Activated effector memory CD4-positive, alpha-beta T cell treated with anti-CD3 and anti-CD28 coated beads, Interleukin-2, amount 50 U/mL, for 16 hours (primary cell): ENCODE results near the gene ARHGEF16.

ENCODE experiments used
- DNase-seq: peaks from one replicate; pipeline ENCODE4 v3.0.0-alpha.2; 2020

Gene ARHGEF16

DNA sequence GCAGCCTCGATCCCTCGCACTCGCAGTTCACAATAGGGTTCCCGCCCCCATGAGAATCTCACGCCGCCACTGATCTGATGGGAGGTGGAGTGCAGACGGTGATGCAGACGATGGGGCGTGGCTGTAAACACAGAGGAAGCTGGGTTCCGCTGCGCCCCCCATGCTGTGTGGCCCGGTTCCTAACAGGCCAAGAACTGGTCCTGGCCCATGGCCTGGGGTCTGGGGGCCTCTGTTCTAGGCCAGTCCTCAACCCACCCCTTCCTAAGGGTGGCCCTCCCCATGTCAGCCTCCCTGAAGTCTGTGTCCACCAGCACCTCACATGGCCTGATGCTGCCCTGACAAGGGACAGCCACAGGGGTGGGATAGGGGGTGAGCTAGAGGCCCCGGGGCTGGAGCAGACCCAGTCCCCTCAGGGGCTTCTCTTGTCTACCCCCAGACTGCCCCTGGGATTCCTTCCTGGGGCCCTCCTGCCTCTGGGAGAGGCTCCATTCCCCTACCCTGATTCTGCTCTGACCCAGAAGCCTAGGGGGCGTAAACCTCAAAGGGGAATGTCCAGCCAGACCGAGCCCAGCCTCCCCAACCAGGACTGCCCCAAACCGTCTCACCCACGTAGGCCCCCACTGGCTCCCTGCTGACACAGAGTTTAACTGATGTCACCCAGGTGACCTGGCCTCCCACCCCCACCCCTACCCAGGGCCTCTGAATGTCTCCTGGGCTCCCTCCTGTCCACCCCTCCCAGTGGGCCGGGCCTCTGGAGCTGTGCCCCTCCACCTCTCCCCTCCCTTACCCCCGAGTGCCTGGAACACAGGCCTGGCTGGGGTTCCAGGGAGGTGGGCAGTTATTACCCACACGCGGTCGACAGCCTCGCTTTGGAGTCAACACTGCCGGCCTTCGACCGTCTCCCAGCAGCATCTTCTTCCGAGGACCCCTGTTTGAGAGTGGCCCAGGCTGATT, 14.8 kb upstream of the ARHGEF16 start:
- DNase-seq = no peak

DNA sequence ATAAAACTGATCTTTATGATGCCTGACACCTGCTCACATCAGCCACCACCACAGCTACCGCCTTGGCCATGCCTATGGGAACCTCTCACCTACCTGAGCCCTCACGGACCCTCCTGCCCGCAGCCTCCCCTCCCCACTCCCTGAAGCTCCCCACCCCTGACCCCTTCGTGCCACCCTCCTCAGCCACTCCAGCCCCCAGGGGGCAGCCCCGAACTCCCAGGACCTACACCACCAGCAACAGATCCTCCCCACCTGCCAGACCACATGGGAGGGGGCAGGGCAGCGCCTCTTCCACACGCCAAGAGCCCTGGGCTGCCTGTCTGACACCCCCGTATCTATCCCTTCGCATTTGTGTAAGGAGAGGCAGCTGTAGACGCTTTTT, 14.2 kb upstream of the ARHGEF16 start:
- no peak for DNase-seq

DNA sequence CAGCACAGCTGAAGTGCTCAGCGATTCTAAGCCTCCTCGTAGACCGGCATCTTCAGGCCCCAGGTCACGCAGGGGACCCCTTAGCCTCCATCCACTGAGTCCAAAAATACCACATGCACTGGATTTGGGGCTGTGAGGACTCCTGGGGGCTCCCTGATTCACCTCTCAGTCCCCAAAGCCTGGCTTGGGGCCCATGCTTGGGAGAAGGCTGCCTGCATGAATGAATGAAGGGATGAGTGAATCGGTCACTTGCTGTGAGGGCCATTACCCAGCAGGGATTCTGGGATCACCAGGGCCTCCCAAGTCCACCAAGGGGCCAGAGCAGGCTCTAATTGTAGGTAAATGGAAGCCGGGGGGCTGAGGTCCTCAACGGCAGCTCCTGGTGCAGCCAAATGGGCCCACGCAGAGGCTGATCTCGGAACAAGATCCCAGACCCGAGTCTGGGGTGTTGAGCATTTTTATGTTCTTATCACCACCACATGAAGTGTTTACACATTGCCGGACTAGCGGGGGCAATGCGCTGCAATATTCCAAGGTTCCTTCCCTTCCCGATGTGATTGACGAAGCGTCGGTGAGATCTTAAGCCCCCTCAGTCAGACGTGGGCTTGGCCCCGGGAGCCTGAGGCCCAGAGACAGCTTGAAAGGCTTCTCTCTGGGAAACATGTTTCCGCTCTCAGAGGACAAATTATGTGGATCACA, 13.6 kb upstream of the ARHGEF16 start:
- DNase-seq = no peak

DNA sequence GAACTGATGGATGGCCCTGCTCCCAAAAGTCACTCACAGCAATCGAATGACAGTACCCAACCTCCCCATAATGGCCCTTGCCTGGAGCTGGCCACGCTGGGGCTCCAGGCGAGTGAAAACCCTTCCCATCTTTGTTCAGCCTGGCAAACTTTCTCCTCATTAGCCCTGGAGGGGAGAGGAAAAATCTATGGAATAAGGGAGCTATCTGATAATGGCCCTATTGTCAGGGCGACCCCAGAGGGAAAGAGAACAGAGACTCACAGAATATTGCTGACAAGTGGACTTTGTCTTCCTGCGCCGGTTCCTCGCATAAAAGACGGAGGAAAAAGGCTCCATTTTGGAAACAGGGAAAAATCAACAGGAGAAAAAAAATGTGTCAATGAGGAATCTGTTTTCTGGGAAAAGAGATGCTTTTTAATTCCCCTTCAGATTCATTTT, 13.0 kb upstream of the ARHGEF16 start:
- DNase-seq = no peak

DNA sequence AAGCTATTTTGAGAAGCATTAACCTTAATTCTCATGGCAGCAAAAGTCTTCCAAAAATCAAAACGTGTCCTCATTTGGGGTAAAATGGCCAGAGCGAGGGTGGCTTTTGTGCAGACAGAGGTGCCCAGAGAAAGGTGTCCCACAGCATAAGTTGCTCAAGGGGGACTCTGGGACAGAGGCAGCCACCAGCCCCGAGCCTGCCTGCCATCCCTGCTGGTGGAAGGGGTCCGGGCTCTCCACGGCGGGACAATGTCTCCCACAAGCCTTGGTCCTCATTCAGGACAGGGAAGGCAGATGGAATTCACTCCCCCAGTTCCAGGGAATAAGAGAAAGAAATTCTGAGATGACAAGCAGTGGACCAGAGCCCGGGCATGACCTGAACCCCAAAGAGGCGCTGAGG, 12.6 kb upstream of the ARHGEF16 start:
- no peak for DNase-seq

DNA sequence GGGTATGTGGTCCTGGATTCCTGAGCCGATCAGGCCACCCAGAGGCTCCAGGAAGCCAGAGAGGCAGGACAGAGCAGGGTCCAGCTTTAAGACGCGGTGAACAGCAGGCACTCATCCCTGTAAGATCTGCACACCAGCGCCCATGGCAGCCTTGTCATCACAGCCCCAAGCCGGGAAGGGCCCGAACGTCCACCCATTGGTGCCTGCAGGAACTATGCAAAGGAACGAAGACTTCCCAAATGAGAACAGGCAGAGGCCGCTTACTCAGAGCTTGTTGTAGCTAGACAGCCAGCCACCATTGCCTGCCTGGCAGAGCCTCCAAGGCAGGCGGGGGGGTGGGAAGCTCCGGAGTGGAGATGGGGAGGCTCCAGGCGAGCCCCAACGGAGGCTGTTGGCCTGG, 12.1 kb upstream of the ARHGEF16 start:
- no peak for DNase-seq

DNA sequence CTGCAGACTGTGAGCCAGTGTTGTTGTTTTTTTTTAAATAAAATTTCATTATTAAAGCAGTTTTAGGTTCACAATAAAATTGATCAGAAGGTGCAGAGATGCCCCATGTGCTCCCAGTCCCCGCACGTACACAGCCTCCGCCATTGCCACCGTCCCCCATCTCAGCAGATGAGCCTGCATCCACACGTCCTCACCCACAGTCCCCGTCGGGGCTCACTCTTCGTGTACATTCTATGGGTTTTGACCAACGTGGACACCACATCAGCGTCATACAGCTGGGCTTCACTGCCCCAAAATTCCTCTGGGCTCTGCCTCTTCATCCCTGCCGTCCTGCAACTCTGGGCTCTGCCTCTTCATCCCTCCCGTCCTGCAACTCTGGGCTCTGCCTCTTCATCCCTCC, 11.6 kb upstream of the ARHGEF16 start:
- no peak for DNase-seq

DNA sequence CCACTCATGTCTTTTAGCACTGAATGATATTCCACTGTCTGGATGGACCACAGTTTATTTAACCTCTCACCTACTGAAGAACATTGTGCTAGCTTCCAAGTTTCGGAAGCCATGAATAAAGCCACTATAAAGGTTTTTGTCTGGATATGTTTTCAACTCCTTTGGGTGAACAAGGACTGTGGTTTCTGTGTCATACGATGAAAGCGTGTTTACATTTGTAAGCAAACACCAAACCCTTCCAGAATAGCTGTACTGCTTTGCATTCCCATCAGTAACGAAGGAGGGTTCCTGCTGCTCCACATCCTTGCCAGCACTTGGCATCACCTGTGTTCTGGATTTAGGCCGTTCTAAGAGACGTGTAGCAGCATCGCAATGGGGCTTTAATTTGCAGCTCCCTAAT, 10.7 kb upstream of the ARHGEF16 start:
- no peak for DNase-seq

DNA sequence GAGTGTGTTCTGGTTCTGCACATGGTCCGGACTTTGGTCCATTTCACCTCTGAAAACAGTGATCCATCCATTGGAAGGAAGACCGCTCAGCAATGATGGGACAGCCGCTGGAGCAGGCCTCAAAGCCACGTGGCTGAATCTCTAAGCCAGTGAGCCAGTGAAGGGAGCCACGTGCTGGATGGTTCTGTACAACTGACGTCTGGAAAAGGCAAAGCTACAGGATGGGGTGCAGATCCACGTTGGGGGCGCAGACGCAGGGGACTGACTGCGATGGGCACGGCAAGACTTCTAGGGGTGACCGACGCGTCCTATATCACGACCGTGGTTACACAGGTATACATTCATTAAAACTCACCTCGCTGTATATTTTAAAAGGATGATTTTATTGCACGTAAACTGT, 10.2 kb upstream of the ARHGEF16 start:
- no peak for DNase-seq

DNA sequence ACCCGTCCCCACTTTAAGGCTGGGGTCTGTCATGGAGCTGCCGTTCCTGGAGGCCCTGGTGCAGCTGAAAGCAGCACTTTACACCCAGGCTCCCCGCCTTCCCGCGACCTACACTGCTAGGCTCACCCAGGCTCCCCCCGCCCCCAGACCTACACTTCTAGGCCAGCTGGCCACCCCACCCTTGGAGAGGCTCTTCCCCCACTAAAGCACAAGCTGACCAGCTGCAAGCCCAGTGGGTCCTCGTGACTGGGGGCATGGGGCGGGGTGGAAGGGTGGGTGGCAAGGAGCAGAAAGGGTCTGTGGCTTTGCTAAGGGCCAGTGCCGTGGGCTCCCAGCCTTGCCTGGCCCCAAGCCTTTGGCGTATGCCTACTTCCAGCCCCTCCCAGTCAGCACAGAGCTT, 9.7 kb upstream of the ARHGEF16 start:
- no peak for DNase-seq

DNA sequence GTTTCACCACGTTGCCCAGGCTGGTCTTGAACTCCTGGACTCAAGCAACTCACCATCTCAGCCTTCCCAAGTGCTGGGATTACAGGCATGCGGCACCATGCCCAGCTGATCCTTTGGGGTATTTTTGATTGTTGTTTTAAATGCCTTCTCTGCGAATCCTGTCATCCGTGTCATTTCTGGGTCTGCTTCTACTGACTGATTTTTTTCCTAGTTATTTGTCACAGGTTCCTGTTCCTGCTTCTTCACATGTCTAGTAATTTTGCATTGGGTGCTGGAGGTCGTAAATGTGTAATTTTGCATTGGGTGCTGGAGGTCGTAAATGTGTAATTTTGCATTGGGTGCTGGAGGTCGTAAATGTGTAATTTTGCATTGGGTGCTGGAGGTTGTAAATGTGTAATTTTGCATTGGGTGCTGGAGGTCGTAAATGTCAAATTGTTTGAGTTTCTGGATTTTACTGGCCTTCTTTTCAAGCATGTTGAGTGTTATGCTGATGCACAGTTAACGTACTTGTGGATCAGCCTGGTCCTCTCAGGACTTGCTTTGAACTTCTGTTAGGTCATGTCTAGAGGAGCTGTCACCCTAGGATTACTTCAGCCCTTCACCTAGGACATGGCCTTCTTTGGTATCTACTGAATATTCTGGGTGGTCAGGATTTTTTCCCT, 4.1 kb upstream of the ARHGEF16 start:
- DNase-seq = no peak

DNA sequence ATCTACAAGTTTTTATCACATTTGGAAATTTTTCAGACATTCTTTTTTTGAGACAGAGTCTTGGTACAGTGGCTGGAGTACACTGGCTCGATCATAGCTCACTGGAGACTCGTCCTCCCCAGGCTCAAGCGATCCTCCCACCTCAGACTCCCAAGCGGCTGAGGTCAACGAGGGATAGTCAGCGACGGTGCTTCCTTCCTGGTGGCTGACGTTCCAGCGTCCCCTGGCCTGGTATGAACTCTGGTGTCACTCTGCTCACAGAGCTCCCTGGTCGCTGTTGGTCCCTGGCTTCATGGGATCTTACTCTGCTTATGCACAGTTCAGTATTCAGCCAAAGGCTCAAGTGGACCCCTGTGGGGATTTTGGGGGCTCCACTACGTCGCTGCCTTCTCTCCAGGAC, 3.5 kb upstream of the ARHGEF16 start:
- DNase-seq = no peak

DNA sequence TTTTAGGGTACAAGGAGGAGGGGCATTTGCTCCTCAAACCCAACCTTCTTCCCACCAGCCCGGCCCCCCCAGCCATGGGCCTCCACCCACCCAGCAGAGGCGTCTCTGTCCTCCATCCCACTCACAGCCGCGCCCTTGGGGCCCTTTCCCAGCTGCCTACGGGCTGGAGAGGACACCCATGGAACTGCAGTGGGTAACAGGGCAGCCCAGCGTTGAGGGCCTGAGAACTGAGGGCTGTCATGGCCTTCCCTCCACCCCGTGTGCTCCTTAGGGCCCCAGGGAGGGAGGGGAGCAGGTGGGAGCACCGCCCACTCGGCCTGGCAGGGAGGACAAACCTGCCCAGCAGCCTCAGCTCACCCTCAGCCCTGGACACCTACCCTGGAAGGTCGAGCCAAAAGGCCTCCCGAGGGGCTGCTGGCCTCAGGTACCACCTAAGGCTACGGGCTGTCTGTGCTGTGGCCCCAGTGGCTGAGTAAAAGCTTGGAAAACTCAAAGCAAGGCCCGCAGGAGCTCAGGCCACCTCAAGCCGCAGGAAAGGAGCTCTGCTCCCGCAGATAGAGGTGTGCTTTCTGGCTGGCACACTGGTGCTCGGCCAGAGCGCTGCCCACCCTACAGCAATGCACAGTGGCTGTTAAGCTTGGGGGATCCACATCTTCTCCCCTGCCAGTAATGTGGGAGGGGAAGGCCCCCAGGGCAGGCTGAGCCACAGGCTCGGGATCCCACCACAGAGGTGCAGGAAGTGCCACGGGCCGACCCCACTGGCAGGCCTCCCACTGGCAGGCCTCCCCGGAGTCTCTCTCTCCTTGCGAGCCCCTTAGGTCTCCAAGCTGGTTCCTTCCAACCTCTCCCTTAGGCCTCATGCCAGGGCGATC, 2.2 kb upstream of the ARHGEF16 start:
- DNase-seq = no peak

DNA sequence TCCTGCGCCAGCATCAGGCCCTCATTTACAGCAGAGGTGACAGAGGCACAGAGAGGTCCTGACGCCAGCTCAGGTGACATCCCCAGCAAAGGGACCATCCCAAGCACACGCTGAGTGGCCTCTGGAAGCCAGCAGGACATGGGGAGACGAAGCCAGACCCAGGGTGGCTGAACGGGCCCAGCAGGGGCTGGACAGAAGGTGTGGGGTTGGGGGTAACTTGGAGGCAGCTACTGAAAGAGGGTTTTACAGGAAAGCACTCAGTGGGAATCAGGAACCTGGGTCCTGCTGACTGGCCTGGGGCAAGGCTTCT, 1.6 kb upstream of the ARHGEF16 start:
- no peak for DNase-seq

DNA sequence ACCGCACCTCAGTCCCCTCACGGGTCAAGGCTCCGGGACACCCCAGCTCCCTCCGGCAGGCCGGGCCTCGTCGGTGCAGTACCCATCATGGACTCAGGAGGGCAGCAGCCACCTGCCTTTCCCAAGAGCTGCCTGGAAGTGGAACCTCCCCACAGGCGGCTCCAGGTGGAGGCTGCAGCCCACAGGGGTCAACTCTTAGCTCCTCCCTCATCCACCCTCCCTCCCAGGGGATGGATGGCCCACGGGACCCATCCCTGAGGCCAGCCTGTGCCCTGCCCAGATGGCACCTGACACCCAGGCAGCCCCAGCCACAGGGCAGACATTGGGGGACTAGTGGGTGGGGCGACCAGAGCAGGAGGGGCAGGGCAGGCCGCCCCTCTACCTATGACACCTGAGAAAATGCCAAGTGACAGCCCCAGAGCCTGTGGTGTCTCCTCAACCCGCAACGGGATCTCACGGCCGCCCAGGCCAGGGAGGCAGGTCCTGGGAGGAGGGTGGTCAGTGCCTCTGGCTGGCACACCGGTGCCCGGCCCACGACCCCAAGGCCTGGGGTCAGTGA, 1.2 kb upstream of the ARHGEF16 start:
- peak; percentile 91 for DNase-seq

DNA sequence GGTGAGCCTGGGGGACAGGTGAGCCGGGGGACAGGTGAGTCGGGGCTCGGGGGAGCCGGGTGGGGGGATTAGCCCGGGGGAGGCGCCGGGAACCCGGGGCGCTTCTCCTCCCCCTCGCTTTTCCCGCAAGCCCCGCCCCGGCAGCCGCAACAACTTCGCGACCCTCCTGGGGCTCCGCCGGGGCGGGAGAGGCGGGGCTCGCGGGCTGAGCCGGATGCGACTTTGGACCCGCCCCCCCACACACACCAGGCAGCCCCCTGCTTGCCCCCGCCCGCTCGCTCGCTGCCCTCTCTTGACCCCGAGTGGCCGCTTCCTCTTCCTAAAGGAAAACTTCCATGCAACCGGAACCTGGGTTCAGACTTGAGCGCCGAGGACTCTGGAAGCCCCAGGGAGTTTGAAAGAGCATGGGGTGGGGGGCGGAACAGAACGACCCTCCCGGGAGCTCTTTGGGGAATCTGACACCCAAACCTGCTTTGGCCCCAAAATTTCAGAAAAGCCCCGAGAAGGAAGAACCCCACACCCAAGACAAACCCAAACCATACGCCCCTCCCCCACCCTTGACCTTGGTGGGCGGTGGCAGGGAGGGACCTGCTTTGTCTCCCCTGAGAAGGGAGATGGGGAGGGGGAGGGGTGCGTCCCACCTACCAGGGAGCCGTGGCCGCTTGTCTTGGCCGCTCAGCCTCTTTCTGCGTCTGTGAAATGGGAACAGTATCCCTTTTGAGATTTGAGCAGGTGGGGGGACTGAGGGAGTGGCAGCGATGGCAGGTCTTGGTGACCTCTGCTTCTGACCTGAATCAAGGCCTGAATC, 550 bp downstream of the ARHGEF16 start:
- DNase-seq = no peak

DNA sequence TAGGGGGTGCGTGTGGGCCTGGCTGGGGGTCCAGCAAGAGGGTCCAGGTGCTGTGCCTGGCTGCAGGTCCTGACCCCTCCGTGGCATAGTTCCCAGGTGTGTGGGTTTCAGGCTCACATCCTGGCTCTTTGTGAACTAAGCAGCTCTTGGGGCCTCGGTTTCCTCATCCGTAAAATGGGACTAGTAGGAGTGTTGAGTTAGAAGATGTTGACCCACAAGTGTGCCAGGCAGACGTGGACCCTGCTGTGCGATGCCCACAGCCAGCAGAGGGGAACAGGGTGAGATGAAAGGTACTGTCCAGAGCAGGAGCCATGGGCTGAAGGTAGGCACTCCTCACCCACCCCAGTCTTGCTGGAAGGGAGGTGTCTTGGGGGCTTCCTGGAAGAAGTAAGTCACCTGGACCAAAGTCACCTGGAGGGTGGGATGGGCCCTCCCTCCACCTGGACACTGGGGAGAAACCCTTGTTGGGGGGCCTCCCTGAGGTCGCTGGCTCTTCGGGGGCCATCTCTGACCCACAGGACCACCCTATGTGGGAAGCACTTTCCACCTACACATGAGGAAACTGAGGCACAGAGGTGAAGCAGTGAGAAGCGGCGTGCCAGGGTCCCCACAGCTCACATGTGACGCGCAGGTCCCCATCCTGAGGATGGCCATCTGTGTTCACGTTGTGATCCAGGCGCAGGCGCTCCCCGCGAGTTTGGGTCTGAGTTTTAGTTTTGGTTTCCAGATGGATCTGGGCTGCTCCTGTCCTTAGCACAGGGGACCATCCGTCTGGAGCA, 1.4 kb downstream of the ARHGEF16 start:
- DNase-seq = no peak

DNA sequence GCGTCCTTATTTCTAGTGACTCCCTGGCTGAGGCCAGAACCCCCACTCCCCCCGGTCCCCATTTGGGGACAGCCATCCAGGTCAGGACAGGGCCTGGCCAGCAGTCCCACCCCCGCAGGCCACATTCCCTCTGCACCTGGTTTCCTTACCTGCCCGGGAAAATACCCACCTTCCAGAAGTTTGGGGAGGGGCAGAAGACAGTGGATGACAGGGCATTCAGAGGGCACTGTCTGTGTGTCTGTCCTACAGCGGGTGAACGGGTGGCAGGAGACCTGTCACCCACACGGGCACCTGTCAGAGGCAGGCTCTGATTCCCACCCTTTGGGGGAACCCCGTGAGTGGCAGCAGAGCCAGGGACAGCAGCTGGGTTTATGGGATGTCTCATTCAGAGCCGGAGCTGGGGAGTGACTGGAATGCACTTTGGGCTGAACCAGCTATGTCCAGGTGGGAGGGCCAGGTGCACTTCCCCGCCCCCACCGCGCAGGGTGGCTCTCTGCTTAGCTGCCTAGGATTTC, 2.0 kb downstream of the ARHGEF16 start:
- no peak for DNase-seq

DNA sequence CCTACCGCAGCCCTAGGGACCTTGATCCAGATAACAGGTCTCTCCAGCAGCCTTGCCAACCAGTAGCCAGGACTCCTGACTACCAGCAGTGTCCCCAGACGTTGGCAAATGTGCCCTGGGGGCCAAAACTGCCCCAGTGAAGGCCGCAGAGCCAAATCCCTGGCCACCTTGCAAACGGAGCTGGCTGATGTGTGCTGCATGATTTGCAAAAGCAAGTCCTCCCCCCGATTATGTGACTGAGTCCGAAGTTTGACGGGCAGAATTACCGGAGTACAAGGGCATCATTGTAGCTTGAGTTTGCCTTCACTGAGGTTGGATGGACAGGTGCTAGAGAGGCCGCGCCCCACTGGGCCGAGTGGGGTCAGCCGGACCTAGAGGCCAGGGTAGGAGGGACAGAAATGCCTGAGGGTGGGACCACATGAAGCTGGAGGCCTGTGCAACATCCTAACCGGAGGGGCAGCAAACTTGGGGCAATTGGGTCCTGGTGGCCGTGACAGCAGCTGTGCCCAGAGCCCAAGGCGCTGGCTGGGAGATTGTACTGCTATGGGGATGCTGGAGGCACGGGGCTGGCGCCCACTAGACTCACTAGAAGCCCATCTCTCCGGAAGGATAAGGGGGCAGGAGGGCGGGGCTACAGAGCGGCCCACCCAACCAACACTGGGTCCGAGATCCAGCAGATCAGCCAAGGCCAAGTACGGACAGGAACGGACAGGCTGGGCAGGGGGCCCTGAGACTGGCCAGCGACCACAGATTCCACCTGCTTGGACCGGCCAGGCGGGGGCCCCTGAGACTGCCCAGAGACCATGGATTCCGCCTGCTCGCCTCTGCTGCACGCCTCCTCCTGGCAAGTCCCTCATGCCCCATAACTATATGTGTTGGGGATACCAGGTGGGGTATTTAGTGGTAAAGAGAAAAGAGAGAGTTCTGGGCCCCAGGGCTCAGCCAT, 2.8 kb downstream of the ARHGEF16 start:
- DNase-seq = no peak
